HepG2 (cell line): Measurements from ENCODE around the gene THAP3. TPM values are rescaled to one million over a fixed set of nuclear protein-coding genes. Genes with fewer than 3 reads are reported as not detected.
A peak's percentile ranks its signal among the peaks of the same experiment; 100 is the strongest.

Experiments used
- ATAC-seq: fragments of 200-7000 bp; cut with Tn5 transposase; 3 replicates; pipeline ENCODE4 v1.9.1; 2020; ENCODE audit warnings: mild to moderate bottlenecking, moderate library complexity
- BruUV-seq: library from RNA; stranded (reverse); fragments of 400-500 nt; replicated peaks from 2 replicates; lab custom pipeline; 2021; lab: Mats Ljungman, UMichigan
- CTCF ChIA-PET: fragments of 300-600 bp; formaldehyde crosslinking; extraction: SDS; loops from one replicate; lab custom pipeline; 2021; ENCODE audit warnings: low total read pairs, inconsistent platforms, low intra/inter-chr PET ratio; lab: Yijun Ruan, JAX
- POLR2A ChIA-PET: fragments of 350-600 bp; sonication (Branson Sonifier 250); formaldehyde crosslinking; loops from one replicate; lab custom pipeline; 2020; ENCODE audit warnings: antibody characterized with exemption, inconsistent platforms; lab: Yijun Ruan, JAX
- DNase-seq: peaks from one replicate; pipeline ENCODE4 v3.0.0-alpha.2; 2015; ENCODE audit warnings: low spot score
- FAIRE-seq: peaks from 3 replicates; lab custom pipeline; 2011; peaks lifted over from hg19 to GRCh38; lab: Jason Lieb, UNC
- H2AFZ ChIP-seq: one replicate; pipeline ENCODE4 v1.6.1; 2011; ENCODE audit warnings: low read length, inconsistent platforms
- H3K27ac ChIP-seq: fragments of 300-600 bp; 3 replicates; pipeline ENCODE4 v1.8.0; 2011; ENCODE audit warnings: mixed run types, mild to moderate bottlenecking, mixed read lengths, low read length, inconsistent platforms; ENCODE audit not compliant: insufficient read depth; ENCODE audit errors: extremely low read length
- H3K27me3 ChIP-seq, 2 experiments: fragments of 200-600 bp in 1 of 2; 2 replicates in 1 of 2; 3 replicates in 1 of 2; pipeline versions ENCODE4 v1.6.0 to v1.8.0; 2011; ENCODE audit warnings: low read length in 2 of 2, mild to moderate bottlenecking in 2 of 2, moderate library complexity in 2 of 2, inconsistent platforms in 1 of 2; ENCODE audit not compliant: insufficient read depth in 2 of 2, control insufficient read depth in 1 of 2
- H3K36me3 ChIP-seq, 2 experiments: fragments of 200-600 bp in 1 of 2; replicated peaks in 1 of 2; 2 replicates in 1 of 2; 3 replicates in 1 of 2; pipeline versions ENCODE4 v1.5.1 to v1.8.0; 2011; ENCODE audit warnings: low read length in 2 of 2, inconsistent platforms in 1 of 2; ENCODE audit not compliant: insufficient read depth in 2 of 2, control insufficient read depth in 1 of 2
- H3K4me1 ChIP-seq: 2 replicates; pipeline ENCODE4 v1.5.1; 2012; ENCODE audit warnings: low read length, inconsistent platforms; ENCODE audit not compliant: insufficient read depth
- H3K4me2 ChIP-seq: 2 replicates; pipeline ENCODE4 v1.6.0; 2011; ENCODE audit warnings: low read depth, low read length, inconsistent platforms
- H3K4me3 ChIP-seq, 3 experiments: fragments of 200-600 bp in 1 of 3; sonication (generic), shearing (Covaris generic) in 1 of 3; replicated peaks in 1 of 3; 2 replicates each; pipeline ENCODE4 v1.5.1; 2011 to 2016; ENCODE audit warnings: low read length in 3 of 3, inconsistent platforms in 2 of 3, low read depth in 2 of 3, mild to moderate bottlenecking in 2 of 3, control low read depth in 1 of 3, mixed read lengths in 1 of 3; ENCODE audit not compliant: insufficient read depth in 1 of 3
- H3K79me2 ChIP-seq: one replicate; pipeline ENCODE4 v1.6.1; 2011; ENCODE audit warnings: low read length, inconsistent platforms; ENCODE audit not compliant: insufficient read depth
- H3K9ac ChIP-seq: 2 replicates; pipeline ENCODE4 v1.6.0; 2011; ENCODE audit warnings: mild to moderate bottlenecking, low read depth, low read length, inconsistent platforms; ENCODE audit not compliant: insufficient read depth
- H3K9me3 ChIP-seq: 2 replicates; pipeline ENCODE4 v1.5.1; 2012; ENCODE audit warnings: mild to moderate bottlenecking, low read length
- H4K20me1 ChIP-seq: 2 replicates; pipeline ENCODE4 v1.6.0; 2011; ENCODE audit warnings: inconsistent platforms, mild to moderate bottlenecking, low read length, moderate library complexity; ENCODE audit not compliant: insufficient read depth
- AGO2 ChIP-seq: fragments of 200-400 bp; formaldehyde crosslinking; optimal IDR thresholded peaks from 2 replicates; pipeline ENCODE3; 2017; ENCODE audit warnings: mild to moderate bottlenecking, low read depth, low read length, moderate library complexity
- IRF2 ChIP-seq: IDR thresholded peaks from 2 replicates; pipeline ENCODE4 v1.6.1; 2018; ENCODE audit warnings: missing genetic modification reagents, missing compliant biosample characterization
- MXD1 ChIP-seq: sonication (generic); formaldehyde crosslinking; IDR thresholded peaks from 2 replicates; pipeline ENCODE4 v1.4.0; 2020; ENCODE audit warnings: mild to moderate bottlenecking, missing genetic modification reagents
- PRMT3 ChIP-seq: sonication (generic); formaldehyde crosslinking; IDR thresholded peaks from 2 replicates; pipeline ENCODE4 v1.8.1; 2022; ENCODE audit warnings: low read depth, mild to moderate bottlenecking, moderate library complexity, missing genetic modification reagents, borderline replicate concordance
- SMAD1 ChIP-seq: sonication (generic); formaldehyde crosslinking; IDR thresholded peaks from 2 replicates; pipeline ENCODE4 v1.4.0; 2020; ENCODE audit warnings: missing genetic modification reagents, low read depth, mild to moderate bottlenecking, borderline replicate concordance
- ZKSCAN1 ChIP-seq: fragments of 150-350 bp; IDR thresholded peaks from 2 replicates; pipeline ENCODE4 v1.6.1; 2014; ENCODE audit warnings: low read length
- ZNF564 ChIP-seq: sonication (generic); formaldehyde crosslinking; IDR thresholded peaks from 2 replicates; pipeline ENCODE4 v1.8.1; 2023; ENCODE audit warnings: mild to moderate bottlenecking, missing genetic modification reagents
- WGBS: methylation state at CpG from one replicate; pipeline ENCODE4 v1.1.6; 2017; ENCODE audit warnings: low lambda C conversion rate; 5-methylcytosine and 5-hydroxymethylcytosine counted together
- in situ Hi-C: cut with HindIII; loops from 2 replicates; pipeline ENCODE4 v1.10.0; 2017; ENCODE audit warnings: low pct_unique_long_range_greater_than_20kb; ENCODE audit not compliant: extremely low pct_ligation_motif_present
- intact Hi-C: fragments of 100-400 bp; cut with micrococcal nuclease; formaldehyde crosslinking; loops from one replicate; pipeline ENCODE4 v1.10.0; 2022; ENCODE audit not compliant: unreplicated experiment
- polyA plus RNA-seq, 8 experiments: library from polyadenylated mRNA; depleted of rRNA in 3 of 8; stranded (reverse) in 7 of 8; unstranded in 1 of 8; fragments of >200 nt; fragmentation: Illumina TruSeq in 4 of 8; extraction: Trizol in 4 of 8; gene quantifications; 2 replicates each; pipeline versions ENCODE4 v1.2.1 to v1.2.3, GENCODE V29; 2011 to 2016; ENCODE audit warnings: low read depth in 4 of 8, missing spikeins in 1 of 8, mixed read lengths in 1 of 8; ENCODE audit not compliant: insufficient read depth in 1 of 8
- total RNA-seq, 5 experiments: library from RNA; depleted of rRNA; stranded (reverse); fragments of >200 nt; fragmentation: Illumina TruSeq; extraction: Trizol; gene quantifications; 2 replicates each; pipeline ENCODE4 v1.2.3, GENCODE V29; 2016; ENCODE audit warnings: low read depth in 1 of 5
- TF ChIP-seq, protein P1 (sequence below): sonication (generic); formaldehyde crosslinking; IDR thresholded peaks from 2 replicates; pipeline ENCODE4 v1.8.1; 2022; ENCODE audit warnings: low read depth, mild to moderate bottlenecking, missing genetic modification reagents
- TF ChIP-seq, protein P2 (sequence below): sonication (generic); formaldehyde crosslinking; IDR thresholded peaks from 2 replicates; pipeline ENCODE4 v1.5.0; 2020; ENCODE audit warnings: mild to moderate bottlenecking, missing genetic modification reagents

The THAP3 gene
- total and polyA plus RNA-seq, 2 of the 13 experiments (the other 11 are each of a cell fraction or from before 2014, with no cell fraction given) = 10.3 to 14.9 TPM

DNA sequence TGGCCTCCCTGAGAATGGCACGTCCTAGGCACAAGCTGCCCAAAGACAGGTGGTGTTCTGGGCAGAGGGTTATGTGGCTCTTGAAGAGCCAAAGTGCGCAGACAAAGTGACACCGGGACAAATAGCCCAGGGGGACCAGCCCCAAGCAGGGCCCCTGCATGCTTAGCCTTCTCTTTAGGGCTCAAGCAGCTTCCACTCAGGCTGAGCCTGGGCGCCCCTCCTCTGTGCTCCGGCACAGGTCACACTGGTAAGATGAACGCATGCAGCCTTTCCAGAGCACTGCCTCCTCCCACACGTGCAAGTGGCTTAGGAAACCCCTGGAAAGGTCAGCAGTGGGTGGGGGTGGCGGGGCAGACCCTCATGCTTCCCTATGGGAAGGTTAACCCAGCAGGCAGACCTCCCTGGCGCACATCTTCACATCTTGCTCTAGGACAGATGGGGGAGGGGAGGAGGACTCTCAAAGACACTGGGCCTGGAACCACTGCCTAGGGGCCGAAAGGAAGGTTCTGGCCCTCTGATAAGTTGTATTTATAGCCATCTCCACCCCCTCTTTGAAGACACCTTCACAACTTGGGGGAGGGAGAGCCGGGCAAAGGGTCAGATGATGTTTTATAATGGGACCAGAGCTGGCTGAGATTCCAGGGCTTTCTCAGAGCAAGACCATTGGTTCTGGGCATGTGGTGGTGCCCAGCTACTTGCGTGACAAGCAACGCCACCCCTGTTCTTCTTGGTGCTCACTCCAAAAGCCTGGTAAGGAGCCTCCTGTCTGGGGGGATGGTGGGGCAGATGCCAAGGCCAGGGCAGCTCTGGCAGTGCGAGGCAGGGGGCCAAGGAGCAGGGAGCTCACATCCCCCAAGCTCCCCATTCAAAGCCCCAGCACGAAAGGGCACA lies 27.5 kb upstream of the THAP3 start:
- peaks cover 59% of the 10 kb centered on the region for H3K79me2 ChIP-seq
- no peak for FAIRE-seq
- no peak for ATAC-seq
- H3K36me3 ChIP-seq = peaks cover 36 to 72% of the 10 kb centered on the region in 2 experiments
- CTCF ChIA-PET = no interaction called here
- DNase-seq = no peak
- no peak overlapping the region for H3K9ac ChIP-seq
- intact Hi-C loops (no loop called here), in situ Hi-C loops (no loop called here)
- no peak overlapping the region for H3K4me2 ChIP-seq
- no peaks in the 10 kb centered on the region for H3K9me3 ChIP-seq
- 92% methylated on average over 11 of the region's 15 CpGs for WGBS
- H3K27ac ChIP-seq = no peak overlapping the region
- H3K4me1 ChIP-seq = peaks cover 31% of the 10 kb centered on the region
- POLR2A ChIA-PET = interaction anchor here (1.2 kb wide), 1 partner anchor 19 kb away, joined by 3 read pairs; no protein-coding TSS in a partner anchor
- no peak overlapping the region for H2AFZ ChIP-seq
- H3K4me3 ChIP-seq = no peak overlapping the region
- H4K20me1 ChIP-seq = peaks cover 64% of the 10 kb centered on the region
- no TSS peak for BruUV-seq
- no peaks in the 10 kb centered on the region; a peak in 1 of 5 replicates for H3K27me3 ChIP-seq
- TF ChIP-seq AGO2 (peak; percentile 55), SMAD1 (CRISPR knock-in tag) (no peak)

GRCh38 chr1:6597777-6598131 lies 26.9 kb upstream of the THAP3 start:
- in situ Hi-C loops (no loop called here), intact Hi-C loops (no loop called here)
- Histone ChIP-seq H3K79me2 (peaks cover 63% of the 10 kb centered on the region), H3K4me2 (no peak overlapping the region), H3K4me1 (peaks cover 31% of the 10 kb centered on the region), H3K36me3 (peaks cover 32 to 66% of the 10 kb centered on the region in 2 experiments), H4K20me1 (peaks cover 61% of the 10 kb centered on the region), H3K4me3 (no peak overlapping the region), H2AFZ (no peak overlapping the region), H3K27me3 (no peaks in the 10 kb centered on the region; a peak in 1 of 5 replicates), H3K9ac (no peak overlapping the region), H3K9me3 (no peaks in the 10 kb centered on the region), H3K27ac (no peak overlapping the region)
- WGBS = 100% methylated on average over 5 of the region's 6 CpGs
- ATAC-seq = no peak
- ChIA-PET POLR2A (interaction anchor here (1.0 to 7.1 kb wide), 3 partner anchors 8 to 20 kb away, joined by 3 to 60 read pairs (median 3); partner anchors contain the start of gene PHF13), CTCF (no interaction called here)
- no TSS peak for BruUV-seq
- DNase-seq = no peak
- FAIRE-seq = no peak
- TF ChIP-seq MXD1 (no peak), PRMT3 (CRISPR knock-in tag) (no peak), ZKSCAN1 (no peak), IRF2 (CRISPR knock-in tag) (no peak), ZNF564 (CRISPR knock-in tag) (no peak)
- TF ChIP-seq, protein P1, sequence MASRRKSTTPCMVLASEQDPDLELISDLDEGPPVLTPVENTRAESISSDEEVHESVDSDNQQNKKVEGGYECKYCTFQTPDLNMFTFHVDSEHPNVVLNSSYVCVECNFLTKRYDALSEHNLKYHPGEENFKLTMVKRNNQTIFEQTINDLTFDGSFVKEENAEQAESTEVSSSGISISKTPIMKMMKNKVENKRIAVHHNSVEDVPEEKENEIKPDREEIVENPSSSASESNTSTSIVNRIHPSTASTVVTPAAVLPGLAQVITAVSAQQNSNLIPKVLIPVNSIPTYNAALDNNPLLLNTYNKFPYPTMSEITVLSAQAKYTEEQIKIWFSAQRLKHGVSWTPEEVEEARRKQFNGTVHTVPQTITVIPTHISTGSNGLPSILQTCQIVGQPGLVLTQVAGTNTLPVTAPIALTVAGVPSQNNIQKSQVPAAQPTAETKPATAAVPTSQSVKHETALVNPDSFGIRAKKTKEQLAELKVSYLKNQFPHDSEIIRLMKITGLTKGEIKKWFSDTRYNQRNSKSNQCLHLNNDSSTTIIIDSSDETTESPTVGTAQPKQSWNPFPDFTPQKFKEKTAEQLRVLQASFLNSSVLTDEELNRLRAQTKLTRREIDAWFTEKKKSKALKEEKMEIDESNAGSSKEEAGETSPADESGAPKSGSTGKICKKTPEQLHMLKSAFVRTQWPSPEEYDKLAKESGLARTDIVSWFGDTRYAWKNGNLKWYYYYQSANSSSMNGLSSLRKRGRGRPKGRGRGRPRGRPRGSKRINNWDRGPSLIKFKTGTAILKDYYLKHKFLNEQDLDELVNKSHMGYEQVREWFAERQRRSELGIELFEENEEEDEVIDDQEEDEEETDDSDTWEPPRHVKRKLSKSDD (CRISPR knock-in tag) = no peak
- TF ChIP-seq, protein P2, sequence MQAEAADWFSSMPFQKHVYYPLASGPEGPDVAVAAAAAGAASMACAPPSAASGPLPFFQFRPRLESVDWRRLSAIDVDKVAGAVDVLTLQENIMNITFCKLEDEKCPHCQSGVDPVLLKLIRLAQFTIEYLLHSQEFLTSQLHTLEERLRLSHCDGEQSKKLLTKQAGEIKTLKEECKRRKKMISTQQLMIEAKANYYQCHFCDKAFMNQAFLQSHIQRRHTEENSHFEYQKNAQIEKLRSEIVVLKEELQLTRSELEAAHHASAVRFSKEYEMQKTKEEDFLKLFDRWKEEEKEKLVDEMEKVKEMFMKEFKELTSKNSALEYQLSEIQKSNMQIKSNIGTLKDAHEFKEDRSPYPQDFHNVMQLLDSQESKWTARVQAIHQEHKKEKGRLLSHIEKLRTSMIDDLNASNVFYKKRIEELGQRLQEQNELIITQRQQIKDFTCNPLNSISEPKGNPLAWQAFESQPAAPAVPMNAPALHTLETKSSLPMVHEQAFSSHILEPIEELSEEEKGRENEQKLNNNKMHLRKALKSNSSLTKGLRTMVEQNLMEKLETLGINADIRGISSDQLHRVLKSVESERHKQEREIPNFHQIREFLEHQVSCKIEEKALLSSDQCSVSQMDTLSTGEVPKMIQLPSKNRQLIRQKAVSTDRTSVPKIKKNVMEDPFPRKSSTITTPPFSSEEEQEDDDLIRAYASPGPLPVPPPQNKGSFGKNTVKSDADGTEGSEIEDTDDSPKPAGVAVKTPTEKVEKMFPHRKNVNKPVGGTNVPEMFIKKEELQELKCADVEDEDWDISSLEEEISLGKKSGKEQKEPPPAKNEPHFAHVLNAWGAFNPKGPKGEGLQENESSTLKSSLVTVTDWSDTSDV (CRISPR knock-in tag) = no peak
